IMR-90 (cell line): ENCODE data around the gene MIEF2. TPM values are rescaled to one million over a fixed set of nuclear protein-coding genes. Genes with fewer than 3 reads are reported as not detected.

Source experiments
- ATAC-seq: fragments of 200-7000 bp; cut with Tn5 transposase; 2 replicates; pipeline ENCODE4 v1.9.1; 2020; ENCODE audit warnings: low read depth, mild to moderate bottlenecking, moderate library complexity
- BruUV-seq: library from RNA; stranded (reverse); fragments of 400-500 nt; replicated peaks from 2 replicates; lab custom pipeline; 2021; lab: Mats Ljungman, UMichigan
- CTCF ChIA-PET: fragments of 300-600 bp; formaldehyde crosslinking; extraction: SDS; loops from one replicate; lab custom pipeline; 2021; ENCODE audit warnings: antibody characterized with exemption; lab: Yijun Ruan, JAX
- POLR2A ChIA-PET: fragments of 300-600 bp; sonication (Branson Sonifier 250); formaldehyde crosslinking; loops from one replicate; lab custom pipeline; 2022; ENCODE audit warnings: antibody characterized with exemption; ENCODE audit not compliant: unreplicated experiment; lab: Charles Lee
- DNase-seq: peaks from one replicate; pipeline ENCODE4 v3.0.0; 2013
- H2AFZ ChIP-seq: replicated peaks from 2 replicates; pipeline ENCODE3; 2013; ENCODE audit warnings: low read length, mild to moderate bottlenecking; ENCODE audit not compliant: poor library complexity
- H2AK5ac ChIP-seq: 2 replicates; pipeline ENCODE4 v1.6.1; 2013; ENCODE audit warnings: low read depth, low read length, inconsistent platforms
- H2AK9ac ChIP-seq: replicated peaks from 2 replicates; pipeline ENCODE3; 2013; ENCODE audit warnings: mild to moderate bottlenecking, low read depth, low read length, moderate library complexity; ENCODE audit not compliant: poor library complexity
- H2BK120ac ChIP-seq: 2 replicates; pipeline ENCODE4 v1.6.1; 2013; ENCODE audit warnings: low read depth, low read length, inconsistent platforms
- H2BK15ac ChIP-seq: 3 replicates; pipeline ENCODE4 v1.6.1; 2013; ENCODE audit warnings: low read depth, low read length, inconsistent platforms
- H2BK20ac ChIP-seq: 2 replicates; pipeline ENCODE4 v1.6.1; 2013; ENCODE audit warnings: low read depth, mild to moderate bottlenecking, inconsistent platforms, low read length, moderate library complexity
- H2BK5ac ChIP-seq: 2 replicates; pipeline ENCODE4 v1.6.1; 2013; ENCODE audit warnings: mild to moderate bottlenecking, low read depth, low read length, inconsistent platforms; ENCODE audit not compliant: poor library complexity, severe bottlenecking
- H3K14ac ChIP-seq: replicated peaks from 2 replicates; pipeline ENCODE4 v1.6.1; 2013; ENCODE audit warnings: low read depth, low read length, inconsistent platforms
- H3K18ac ChIP-seq: 2 replicates; pipeline ENCODE4 v1.6.1; 2013; ENCODE audit warnings: low read depth, low read length, control low read depth
- H3K23ac ChIP-seq: 2 replicates; pipeline ENCODE4 v1.6.1; 2013; ENCODE audit warnings: low read depth, low read length, inconsistent platforms
- H3K27ac ChIP-seq: 2 replicates; pipeline ENCODE4 v1.5.1; 2013; ENCODE audit warnings: mild to moderate bottlenecking, control low read depth, low read length; ENCODE audit not compliant: insufficient read depth
- H3K27me3 ChIP-seq: 2 replicates; pipeline ENCODE4 v1.6.1; 2013; ENCODE audit warnings: low read length; ENCODE audit not compliant: control insufficient read depth, insufficient read depth
- H3K36me3 ChIP-seq: 2 replicates; pipeline ENCODE4 v1.6.1; 2013; ENCODE audit warnings: low read length, mixed read lengths; ENCODE audit not compliant: control insufficient read depth, insufficient read depth
- H3K4ac ChIP-seq: 2 replicates; pipeline ENCODE4 v1.6.1; 2013; ENCODE audit warnings: low read depth, low read length, inconsistent platforms
- H3K4me1 ChIP-seq: 2 replicates; pipeline ENCODE4 v1.6.1; 2013; ENCODE audit warnings: low read length, mixed read lengths; ENCODE audit not compliant: control insufficient read depth, insufficient read depth
- H3K4me2 ChIP-seq: 2 replicates; pipeline ENCODE4 v1.6.1; 2013; ENCODE audit warnings: low read depth, mild to moderate bottlenecking, control low read depth, low read length, moderate library complexity
- H3K4me3 ChIP-seq: 2 replicates; pipeline ENCODE4 v1.5.1; 2013; ENCODE audit warnings: low read depth, mild to moderate bottlenecking, control low read depth, low read length, moderate library complexity; ENCODE audit not compliant: insufficient read depth
- H3K56ac ChIP-seq: 2 replicates; pipeline ENCODE4 v1.6.1; 2013; ENCODE audit warnings: low read length, inconsistent platforms; ENCODE audit not compliant: insufficient read depth; ENCODE audit errors: extremely low read depth
- H3K79me1 ChIP-seq, 2 experiments: 2 replicates each; pipeline ENCODE4 v1.6.1; 2013; ENCODE audit warnings: low read length in 2 of 2, inconsistent platforms in 1 of 2, low read depth in 1 of 2
- H3K9ac ChIP-seq: 2 replicates; pipeline ENCODE4 v1.6.1; 2013; ENCODE audit warnings: low read depth, low read length, control low read depth
- H3K9me1 ChIP-seq: 2 replicates; pipeline ENCODE4 v1.6.1; 2013; ENCODE audit warnings: low read length, inconsistent platforms; ENCODE audit not compliant: insufficient read depth
- H3K9me3 ChIP-seq: 2 replicates; pipeline ENCODE4 v1.6.1; 2013; ENCODE audit warnings: low read length; ENCODE audit not compliant: control insufficient read depth, insufficient read depth
- H4K20me1 ChIP-seq: 2 replicates; pipeline ENCODE4 v1.6.1; 2013; ENCODE audit warnings: low read length, inconsistent platforms; ENCODE audit not compliant: insufficient read depth
- H4K5ac ChIP-seq: 2 replicates; pipeline ENCODE4 v1.6.1; 2013; ENCODE audit warnings: mild to moderate bottlenecking, low read depth, low read length, control low read depth
- H4K8ac ChIP-seq, 2 experiments: 2 replicates each; pipeline ENCODE4 v1.6.1; 2013; ENCODE audit warnings: low read depth in 2 of 2, low read length in 2 of 2, control low read depth in 1 of 2, inconsistent platforms in 1 of 2
- H4K91ac ChIP-seq: 2 replicates; pipeline ENCODE4 v1.6.1; 2013; ENCODE audit warnings: low read depth, low read length, inconsistent platforms; ENCODE audit not compliant: insufficient read depth
- BHLHE40 ChIP-seq: fragments of 150-350 bp; IDR thresholded peaks from 2 replicates; pipeline ENCODE4 v1.6.1; 2016; ENCODE audit warnings: mild to moderate bottlenecking, low read depth, low read length
- CEBPB ChIP-seq: IDR thresholded peaks from 2 replicates; pipeline ENCODE4 v1.6.1; 2012; ENCODE audit warnings: low read depth, low read length, improper control_type of control experiment
- FOS ChIP-seq: fragments of 150-350 bp; IDR thresholded peaks from 2 replicates; pipeline ENCODE4 v1.6.1; 2016; ENCODE audit warnings: low read depth, low read length
- MAFK ChIP-seq: IDR thresholded peaks from 2 replicates; pipeline ENCODE4 v1.6.1; 2012; ENCODE audit warnings: low read depth, low read length, improper control_type of control experiment
- MAZ ChIP-seq: IDR thresholded peaks from 2 replicates; pipeline ENCODE4 v1.6.1; 2012; ENCODE audit warnings: low read depth, mild to moderate bottlenecking, low read length, improper control_type of control experiment, moderate library complexity, borderline replicate concordance
- NFE2L2 ChIP-seq: fragments of 150-350 bp; IDR thresholded peaks from 2 replicates; pipeline ENCODE4 v1.6.1; 2016; ENCODE audit warnings: low read depth, mild to moderate bottlenecking, low read length
- POLR2A ChIP-seq: IDR thresholded peaks from 2 replicates; pipeline ENCODE4 v1.6.1; 2012; ENCODE audit warnings: mild to moderate bottlenecking, low read depth, low read length
- USF2 ChIP-seq: fragments of 150-350 bp; IDR thresholded peaks from 2 replicates; pipeline ENCODE4 v1.6.1; 2017; ENCODE audit warnings: mild to moderate bottlenecking, antibody characterized with exemption, low read length, low read depth
- WGBS, 2 experiments: methylation state at CpG; one replicate each; pipeline versions ENCODE4 v1.1.5 to v1.1.7; 2013; ENCODE audit warnings: missing lambda C conversion rate in 2 of 2; ENCODE audit not compliant: insufficient read length in 1 of 2; ENCODE audit errors: extremely low coverage in 2 of 2; 5-methylcytosine and 5-hydroxymethylcytosine counted together
- dilution Hi-C: fragments of 300-500 bp; cut with HindIII; formaldehyde crosslinking; loops from one replicate; pipeline ENCODE4 v1.14.3; 2018; ENCODE audit warnings: low sequenced_read_pairs; ENCODE audit not compliant: unreplicated experiment
- in situ Hi-C: fragments of 300-500 bp; cut with MboI; formaldehyde crosslinking; loops from 3 replicates; pipeline ENCODE4 v1.14.3; 2019; ENCODE audit warnings: low sequenced_read_pairs, inconsistent platforms, mixed read lengths
- intact Hi-C: fragments of 100-400 bp; cut with micrococcal nuclease; formaldehyde crosslinking; loops from 2 replicates; pipeline ENCODE4 v1.10.0; 2022
- polyA plus RNA-seq, 3 experiments: library from polyadenylated mRNA; depleted of rRNA; stranded (reverse); fragments of >200 nt; gene quantifications; 2 replicates each; pipeline ENCODE4 v1.2.3, GENCODE V29; 2012; ENCODE audit warnings: low replicate concordance in 1 of 3
- total RNA-seq: library from RNA; depleted of rRNA; stranded (reverse); fragments of >200 nt; gene quantifications from 2 replicates; pipeline ENCODE4 v1.2.3, GENCODE V29; 2012

MIEF2 gene
- total and polyA plus RNA-seq, 2 of the 4 experiments (the other 2 are of a cell fraction) = 9.1 to 26.6 TPM

GRCh38 chr17:18314731-18315561, 54.5 kb downstream of the MIEF2 start, which contains the start of the genes SMCR8 and TOP3A:
SMCR8 (plus strand) TSS chr17:18315293; CDS start chr17:18315790, 497 bp downstream.
TOP3A (minus strand) TSS chr17:18314994; CDS start chr17:18314778, 216 bp downstream.
- peak within 1 kb of the TSS; percentile 96 for H2AFZ ChIP-seq
- H2AK9ac ChIP-seq = peak within 1 kb of the TSS; percentile 85
- peak; percentile 97 for ATAC-seq
- peak within 1 kb of the TSS; percentile 82 to 94 for H4K8ac ChIP-seq
- H3K18ac ChIP-seq = no peak within 1 kb of the TSS
- H3K27me3 ChIP-seq = no peaks in the 10 kb centered on the region
- peak within 1 kb of the TSS; percentile 83 for H3K4ac ChIP-seq
- peak within 1 kb of the TSS; percentile 89 for H3K4me2 ChIP-seq
- peak within 1 kb of the TSS; percentile 73 for H3K23ac ChIP-seq
- peak within 1 kb of the TSS; percentile 80 for H2AK5ac ChIP-seq
- H4K5ac ChIP-seq = peak within 1 kb of the TSS; percentile 80
- peak within 1 kb of the TSS; percentile 60 for H3K56ac ChIP-seq
- H2BK15ac ChIP-seq = no peak within 1 kb of the TSS
- peaks cover 23% of the 10 kb centered on the region for H3K9me1 ChIP-seq
- WGBS, 2 experiments = 0% methylated on average over 48 of the region's 78 CpGs; no CpG with 5 or more reads in 1 of the 2 experiments
- H3K4me3 ChIP-seq = peak within 1 kb of the TSS; percentile 88
- in situ Hi-C loops = no loop called here
- dilution Hi-C loops = no loop called here
- H4K91ac ChIP-seq = peak within 1 kb of the TSS; percentile 77
- ChIA-PET CTCF (no interaction called here), POLR2A (no interaction called here)
- peak within 1 kb of the TSS; percentile 7; the same call in 1 of the 2 replicates for H2BK120ac ChIP-seq
- no TSS peak for BruUV-seq
- H3K9me3 ChIP-seq = no peaks in the 10 kb centered on the region
- peaks cover 25% of the 10 kb centered on the region for H3K36me3 ChIP-seq
- H4K20me1 ChIP-seq = peaks cover 43% of the 10 kb centered on the region
- H3K27ac ChIP-seq = peak within 1 kb of the TSS; percentile 83
- peak within 1 kb of the TSS; percentile 67 for H2BK5ac ChIP-seq
- TF ChIP-seq MAFK (no peak), FOS (peak; percentile 83; the same call in 1 of the 2 replicates), BHLHE40 (peak; percentile 93), MAZ (peak; percentile 64; the same call in 1 of the 2 replicates), CEBPB (0 out of 2 replicates have a peak, but pooled peaks have one; percentile 45), USF2 (peak; percentile 99), POLR2A (peak; percentile 90), NFE2L2 (no peak; the same call in 1 of the 2 replicates)
- peaks cover 10% of the 10 kb centered on the region for H3K4me1 ChIP-seq
- intact Hi-C loops = no loop called here
- peak within 1 kb of the TSS; percentile 83 for H3K9ac ChIP-seq
- peaks cover 32 to 91% of the 10 kb centered on the region in 2 experiments for H3K79me1 ChIP-seq
- DNase-seq = peak; percentile 98
- H2BK20ac ChIP-seq = no peak within 1 kb of the TSS
- H3K14ac ChIP-seq = peak within 1 kb of the TSS; percentile 90
